ENCODE results near the gene TBC1D22A.
A peak's percentile ranks its signal among the peaks of the same experiment; 100 is the strongest.
"Not testable (repeated sequence)": the region's sequence is repeated elsewhere in the genome, so short reads cannot be mapped to it uniquely, and the experiment has no call there.

The TBC1D22A gene

GRCh38 chr22:47114813-47115517 lies 352.5 kb downstream of the TBC1D22A start:
- Histone ChIP-seq H3K9me3 (ENCODE audit: severe bottlenecking) (no peaks in the 10 kb centered on the region), H3K36me3 (ENCODE audit: low read depth) (no peaks in the 10 kb centered on the region), H3K4me3 (ENCODE audit: severe bottlenecking) (no peak overlapping the region), H3K27ac (ENCODE audit: poor library complexity, severe bottlenecking) (no peak overlapping the region), H3K27me3 (ENCODE audit: insufficient read depth, poor library complexity, severe bottlenecking) (no peaks in the 10 kb centered on the region), H3K4me1 (ENCODE audit: insufficient read depth, poor library complexity, severe bottlenecking) (no peaks in the 10 kb centered on the region)
- TF ChIP-seq CTCF (IDR thresholded peaks at IDR 0.05; ENCODE audit: poor library complexity, severe bottlenecking) = no peak
- DNase-seq (ENCODE audit: low spot score) = no peak
- 0 out of 3 replicates have a peak, but pooled peaks have one; percentile 23 for ATAC-seq (ENCODE audit: low read depth)

- H3K4me1 ChIP-seq (ENCODE audit: insufficient read depth, poor library complexity, severe bottlenecking) = no peaks in the 10 kb centered on the region
- DNase-seq (ENCODE audit: low spot score) = no peak
- H3K36me3 ChIP-seq (ENCODE audit: low read depth) = no peaks in the 10 kb centered on the region
- no peak for ATAC-seq (ENCODE audit: low read depth)
- H3K27ac ChIP-seq (ENCODE audit: poor library complexity, severe bottlenecking) = no peak overlapping the region
- TF ChIP-seq CTCF (IDR thresholded peaks at IDR 0.05; ENCODE audit: poor library complexity, severe bottlenecking) = no peak
- no peaks in the 10 kb centered on the region for H3K27me3 ChIP-seq (ENCODE audit: insufficient read depth, poor library complexity, severe bottlenecking)
- H3K9me3 ChIP-seq (ENCODE audit: severe bottlenecking) = no peaks in the 10 kb centered on the region
- no peak overlapping the region for H3K4me3 ChIP-seq (ENCODE audit: severe bottlenecking)
Measured at GRCh38 chr22:47115518-47115890, 353.1 kb downstream of the TBC1D22A start.

GRCh38 chr22:47115921-47116320 lies 353.5 kb downstream of the TBC1D22A start:
- no peak overlapping the region for H3K4me3 ChIP-seq (ENCODE audit: severe bottlenecking)
- no peak for DNase-seq (ENCODE audit: low spot score)
- ATAC-seq (ENCODE audit: low read depth) = no peak
- H3K27ac ChIP-seq (ENCODE audit: poor library complexity, severe bottlenecking) = no peak overlapping the region
- H3K4me1 ChIP-seq (ENCODE audit: insufficient read depth, poor library complexity, severe bottlenecking) = no peaks in the 10 kb centered on the region
- no peaks in the 10 kb centered on the region for H3K36me3 ChIP-seq (ENCODE audit: low read depth)
- no peak for TF ChIP-seq CTCF (IDR thresholded peaks at IDR 0.05; ENCODE audit: poor library complexity, severe bottlenecking)
- H3K27me3 ChIP-seq (ENCODE audit: insufficient read depth, poor library complexity, severe bottlenecking) = no peaks in the 10 kb centered on the region
- no peaks in the 10 kb centered on the region for H3K9me3 ChIP-seq (ENCODE audit: severe bottlenecking)

GRCh38 chr22:47116426-47117341 lies 354.2 kb downstream of the TBC1D22A start:
- H3K9me3 ChIP-seq (ENCODE audit: severe bottlenecking) = no peaks in the 10 kb centered on the region
- H3K27me3 ChIP-seq (ENCODE audit: insufficient read depth, poor library complexity, severe bottlenecking) = no peaks in the 10 kb centered on the region
- DNase-seq (ENCODE audit: low spot score) (no peak), ATAC-seq (ENCODE audit: low read depth) (no peak)
- H3K4me1 ChIP-seq (ENCODE audit: insufficient read depth, poor library complexity, severe bottlenecking) = no peaks in the 10 kb centered on the region
- TF ChIP-seq CTCF (IDR thresholded peaks at IDR 0.05; ENCODE audit: poor library complexity, severe bottlenecking) = no peak
- no peak overlapping the region for H3K27ac ChIP-seq (ENCODE audit: poor library complexity, severe bottlenecking)
- H3K36me3 ChIP-seq (ENCODE audit: low read depth) = no peaks in the 10 kb centered on the region
- no peak overlapping the region for H3K4me3 ChIP-seq (ENCODE audit: severe bottlenecking)

- not testable (repeated sequence) for ATAC-seq (ENCODE audit: low read depth); DNase-seq (ENCODE audit: low spot score); H3K27ac ChIP-seq (ENCODE audit: poor library complexity, severe bottlenecking); H3K9me3 ChIP-seq (ENCODE audit: severe bottlenecking); H3K36me3 ChIP-seq (ENCODE audit: low read depth); H3K4me3 ChIP-seq (ENCODE audit: severe bottlenecking); H3K27me3 ChIP-seq (ENCODE audit: insufficient read depth, poor library complexity, severe bottlenecking); H3K4me1 ChIP-seq (ENCODE audit: insufficient read depth, poor library complexity, severe bottlenecking)
Measured at GRCh38 chr22:47117442-47117841, 355.0 kb downstream of the TBC1D22A start.

Data from RWPE2 (cell line).